ENCODE data around the gene PRKAB1. TPM values are rescaled to one million over a fixed set of nuclear protein-coding genes. Genes with fewer than 3 reads are reported as not detected.

Gene PRKAB1
- total and polyA plus RNA-seq, 9 of the 15 experiments (the other 6 are each of a cell fraction or from before 2014, with no cell fraction given) = 32.6 to 94.2 (median 63.8) TPM

- TF ChIP-seq MIER1 (IDR thresholded peaks at IDR 0.05; ENCODE audit: low read depth) = no peak
- peak in 1 of 2 experiments; percentile 86; a peak in 1 of 4 replicates for TF ChIP-seq BCLAF1 (IDR thresholded peaks at IDR 0.05; ENCODE audit: borderline replicate concordance in 1 of 2, control insufficient read depth in 1 of 2, low read depth in 2 of 2, low read length in 1 of 2)
- TF ChIP-seq POLR3G (IDR thresholded peaks at IDR 0.05; ENCODE audit: extremely low read depth, insufficient read length, insufficient replicate concordance) = no peak
- no peak for TF ChIP-seq NBN (IDR thresholded peaks at IDR 0.05; ENCODE audit: low read depth)
- TF ChIP-seq SRSF1 (IDR thresholded peaks at IDR 0.05; ENCODE audit: low read depth, low read length) = no peak
- TF ChIP-seq ZNF282 (CRISPR knock-in tag; IDR thresholded peaks at IDR 0.05) = no peak
- TF ChIP-seq ETV1 (tag; conservative IDR thresholded peaks at IDR 0.05; ENCODE audit: low read depth) = peak; percentile 89
- peak; percentile 78 for TF ChIP-seq EP300 (IDR thresholded peaks at IDR 0.05; ENCODE audit: low read length)
- no peak for TF ChIP-seq KAT2B (IDR thresholded peaks at IDR 0.05; ENCODE audit: low read depth, low read length)
- no peak for TF ChIP-seq SMARCA5 (IDR thresholded peaks at IDR 0.05)
- TF ChIP-seq GTF2A2 (tag; IDR thresholded peaks at IDR 0.05) = no peak
- TF ChIP-seq SMARCC2 (IDR thresholded peaks at IDR 0.05; ENCODE audit: low read depth) = no peak
- TF ChIP-seq CBFA2T3 (IDR thresholded peaks at IDR 0.05) = peak; percentile 74
- TF ChIP-seq GABPA (tag; conservative IDR thresholded peaks at IDR 0.05; ENCODE audit: low read depth) = peak; percentile 99
- TF ChIP-seq KLF13 (tag; IDR thresholded peaks at IDR 0.05; ENCODE audit: borderline replicate concordance, low read depth) = peak; percentile 80; the same call in 1 of the 2 replicates
- TF ChIP-seq UBTF (IDR thresholded peaks at IDR 0.05; ENCODE audit: borderline replicate concordance in 1 of 2, low read depth in 2 of 2, low read length in 2 of 2) = peak in 1 of 2 experiments; percentile 74; a peak in 2 of 4 replicates
- TF ChIP-seq ZBTB7A (IDR thresholded peaks at IDR 0.05; ENCODE audit: borderline replicate concordance, control insufficient read depth, low read depth, low read length) = peak; percentile 75; the same call in 1 of the 2 replicates
- peak; percentile 54 for TF ChIP-seq NCOR1 (IDR thresholded peaks at IDR 0.05)
- no peak for TF ChIP-seq XRCC3 (IDR thresholded peaks at IDR 0.05)
- TF ChIP-seq ZFP30 (CRISPR knock-in tag; IDR thresholded peaks at IDR 0.05; ENCODE audit: borderline replicate concordance) = no peak
- TF ChIP-seq TCF3 (CRISPR knock-in tag; IDR thresholded peaks at IDR 0.05) = peak; percentile 76
- peak in 1 of 2 experiments; percentile 48; a peak in 2 of 4 replicates for TF ChIP-seq FOXK2 (conservative IDR thresholded peaks at IDR 0.05 in 1 of 2, IDR thresholded peaks at IDR 0.05 in 1 of 2; ENCODE audit: low read depth in 2 of 2)
- TF ChIP-seq PHF21A (IDR thresholded peaks at IDR 0.05; ENCODE audit: borderline replicate concordance, low read depth) = peak; percentile 9; the same call in 1 of the 2 replicates
- no peak for TF ChIP-seq ZNF165 (CRISPR knock-in tag; IDR thresholded peaks at IDR 0.05; ENCODE audit: borderline replicate concordance)
Measured at GRCh38 chr12:119667577-119668323, at the start of gene PRKAB1 (continued).

Measured in K562 (cell line).